GM06990 (cell line): ENCODE results near the gene PLSCR4.

ENCODE experiments used
- DNase-seq: peaks from one replicate; pipeline ENCODE4 v3.0.0-alpha.2; 2011; ENCODE audit not compliant: insufficient read length; ENCODE audit errors: extremely low read depth
- H3K27me3 ChIP-seq: replicated peaks from 2 replicates; pipeline ENCODE4 v1.6.0; 2011; ENCODE audit warnings: low read length; ENCODE audit not compliant: control insufficient read depth, insufficient read depth
- H3K36me3 ChIP-seq: 2 replicates; pipeline ENCODE4 v1.5.1; 2011; ENCODE audit warnings: low read length; ENCODE audit not compliant: control insufficient read depth, insufficient read depth
- H3K4me3 ChIP-seq: replicated peaks from 2 replicates; pipeline ENCODE4 v1.5.1; 2011; ENCODE audit warnings: low read depth, mild to moderate bottlenecking, control low read depth, low read length
- CTCF ChIP-seq: IDR thresholded peaks from 2 replicates; pipeline ENCODE4 v1.5.1; 2011; ENCODE audit warnings: low read length, control low read depth, mild to moderate bottlenecking, inconsistent platforms; ENCODE audit not compliant: insufficient read depth, poor library complexity, severe bottlenecking

Gene PLSCR4

GRCh38 chr3:146277953-146278631 lies 27.2 kb upstream of the PLSCR4 start:
- Histone ChIP-seq H3K27me3 (no peaks in the 10 kb centered on the region), H3K36me3 (no peaks in the 10 kb centered on the region), H3K4me3 (no peak overlapping the region)
- no peak for TF ChIP-seq CTCF
- DNase-seq: no peak

GRCh38 chr3:146275476-146275875 lies 24.6 kb upstream of the PLSCR4 start:
- DNase-seq: no peak
- Histone ChIP-seq H3K36me3 (no peaks in the 10 kb centered on the region), H3K27me3 (no peaks in the 10 kb centered on the region), H3K4me3 (no peak overlapping the region)
- no peak for TF ChIP-seq CTCF

- no peak for TF ChIP-seq CTCF
- H3K36me3 ChIP-seq: no peaks in the 10 kb centered on the region
- no peak for DNase-seq
- H3K4me3 ChIP-seq: no peak overlapping the region
- H3K27me3 ChIP-seq: no peaks in the 10 kb centered on the region
Measured at GRCh38 chr3:146274833-146275232, 23.9 kb upstream of the PLSCR4 start.

- no peak for DNase-seq
- no peak for TF ChIP-seq CTCF
Measured at GRCh38 chr3:146273721-146274407, 23.0 kb upstream of the PLSCR4 start.

GRCh38 chr3:146271180-146271579 lies 20.3 kb upstream of the PLSCR4 start:
- TF ChIP-seq CTCF: no peak
- DNase-seq: no peak

More at GRCh38 chr3:146273721-146274407, 23.0 kb upstream of the PLSCR4 start:
- Histone ChIP-seq H3K4me3 (no peak overlapping the region), H3K36me3 (no peaks in the 10 kb centered on the region), H3K27me3 (no peaks in the 10 kb centered on the region)

GRCh38 chr3:146269271-146269670 lies 18.4 kb upstream of the PLSCR4 start:
- DNase-seq: no peak
- TF ChIP-seq CTCF: no peak
- Histone ChIP-seq H3K4me3 (no peak overlapping the region), H3K27me3 (no peaks in the 10 kb centered on the region), H3K36me3 (no peaks in the 10 kb centered on the region)

More at GRCh38 chr3:146271180-146271579, 20.3 kb upstream of the PLSCR4 start:
- Histone ChIP-seq H3K36me3 (no peaks in the 10 kb centered on the region), H3K27me3 (no peaks in the 10 kb centered on the region), H3K4me3 (no peak overlapping the region)
